ENCODE data around the gene DSTN.
"Not testable (repeated sequence)": the region's sequence is repeated elsewhere in the genome, so short reads cannot be mapped to it uniquely, and the experiment has no call there.

DSTN gene

DNA sequence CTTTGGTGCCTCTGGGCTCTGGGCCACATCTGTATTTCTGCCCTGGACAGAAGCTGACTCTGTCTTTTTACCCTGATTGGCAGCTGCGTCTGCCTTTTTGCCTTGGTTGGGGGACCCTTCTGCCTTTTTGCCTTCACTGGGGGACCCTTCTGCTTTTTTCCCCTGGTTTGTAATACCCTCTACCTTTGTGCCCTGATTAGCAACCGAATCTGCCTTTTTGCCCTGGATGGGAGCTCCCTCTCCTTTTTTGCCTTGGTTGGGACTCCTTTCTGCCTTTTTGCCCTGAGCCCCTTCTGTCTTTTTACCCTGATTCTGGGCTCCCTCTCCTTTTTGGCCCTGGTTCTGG, 88.7 kb downstream of the DSTN start:
- no peak for DNase-seq (ENCODE audit: low read depth)
- TF ChIP-seq, protein P1, sequence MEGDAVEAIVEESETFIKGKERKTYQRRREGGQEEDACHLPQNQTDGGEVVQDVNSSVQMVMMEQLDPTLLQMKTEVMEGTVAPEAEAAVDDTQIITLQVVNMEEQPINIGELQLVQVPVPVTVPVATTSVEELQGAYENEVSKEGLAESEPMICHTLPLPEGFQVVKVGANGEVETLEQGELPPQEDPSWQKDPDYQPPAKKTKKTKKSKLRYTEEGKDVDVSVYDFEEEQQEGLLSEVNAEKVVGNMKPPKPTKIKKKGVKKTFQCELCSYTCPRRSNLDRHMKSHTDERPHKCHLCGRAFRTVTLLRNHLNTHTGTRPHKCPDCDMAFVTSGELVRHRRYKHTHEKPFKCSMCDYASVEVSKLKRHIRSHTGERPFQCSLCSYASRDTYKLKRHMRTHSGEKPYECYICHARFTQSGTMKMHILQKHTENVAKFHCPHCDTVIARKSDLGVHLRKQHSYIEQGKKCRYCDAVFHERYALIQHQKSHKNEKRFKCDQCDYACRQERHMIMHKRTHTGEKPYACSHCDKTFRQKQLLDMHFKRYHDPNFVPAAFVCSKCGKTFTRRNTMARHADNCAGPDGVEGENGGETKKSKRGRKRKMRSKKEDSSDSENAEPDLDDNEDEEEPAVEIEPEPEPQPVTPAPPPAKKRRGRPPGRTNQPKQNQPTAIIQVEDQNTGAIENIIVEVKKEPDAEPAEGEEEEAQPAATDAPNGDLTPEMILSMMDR (conservative IDR thresholded peaks at IDR 0.05; ENCODE audit: low read depth, low read length), result no peak
- H3K4me3 ChIP-seq (ENCODE audit: low read length), result no peak overlapping the region

DNA sequence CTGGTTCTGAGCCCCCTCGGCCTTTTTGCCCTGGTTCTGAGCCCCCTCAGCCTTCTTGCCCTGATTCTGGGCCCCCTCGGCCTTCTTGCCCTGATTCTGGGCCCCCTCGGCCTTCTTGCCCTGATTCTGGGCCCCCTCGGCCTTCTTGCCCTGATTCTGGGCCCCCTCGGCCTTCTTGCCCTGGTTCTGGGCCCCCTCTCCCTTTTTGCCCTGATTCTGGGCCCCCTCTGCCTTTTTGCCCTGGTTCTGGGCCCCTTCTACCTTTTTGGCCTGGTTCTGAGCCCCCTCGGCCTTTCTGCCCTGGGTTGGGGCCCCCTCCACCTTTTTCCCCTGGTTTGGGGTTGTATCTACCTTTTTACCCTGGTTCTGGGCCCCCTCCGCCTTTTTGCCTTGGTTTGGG, 89.5 kb downstream of the DSTN start:
- not testable (repeated sequence) for H3K4me3 ChIP-seq (ENCODE audit: low read length); DNase-seq (ENCODE audit: low read depth)
